Stomach (tissue), 4 donors: ENCODE measurements around the gene FANCE.

Source experiments
- CTCF ChIP-seq, 7 experiments: fragments of 450-650 bp in 4 of 7; fragments of 200-600 bp in 3 of 7; sonication (generic) in 3 of 7; IDR thresholded peaks; one replicate each; pipeline ENCODE4 v1.5.1; 2016 to 2019; ENCODE audit warnings: antibody characterized with exemption in 7 of 7, control low read depth in 2 of 7, mild to moderate bottlenecking in 1 of 7
- EP300 ChIP-seq: sonication (generic); formaldehyde crosslinking; IDR thresholded peaks from one replicate; pipeline ENCODE4 v1.6.1; 2017; ENCODE audit warnings: antibody characterized with exemption
- POLR2A ChIP-seq, 4 donors: fragments of 450-650 bp; IDR thresholded peaks; one replicate each; pipeline ENCODE4 v1.6.1; 2016; ENCODE audit warnings: antibody characterized with exemption in 4 of 4, control low read depth in 2 of 4, mild to moderate bottlenecking in 1 of 4, moderate library complexity in 1 of 4

GRCh38 chr6:35439308-35439707, 12.8 kb upstream of the FANCE start:
- TF ChIP-seq POLR2A (IDR thresholded peaks at IDR 0.05) (no peak), CTCF (IDR thresholded peaks at IDR 0.05) (no peak), EP300 (no peak)
